ENCODE data around the gene SLC25A23. TPM values are rescaled to one million over a fixed set of nuclear protein-coding genes. Genes with fewer than 3 reads are reported as not detected.
A peak's percentile ranks its signal among the peaks of the same experiment; 100 is the strongest.

The SLC25A23 gene
- total RNA-seq, 3 donors from 2014 or later = 14.0 to 37.8 (median 18.4) TPM

GRCh38 chr19:6458695-6459261, 814 bp downstream of the SLC25A23 start:
- intact Hi-C loops (cut with DNase I; ENCODE audit: low total_unique reads) = no loop called here
- Histone ChIP-seq H3K36me3 (peaks cover 8% of the 10 kb centered on the region), H3K27me3 (no peaks in the 10 kb centered on the region), H3K4me3 (peak overlapping the region; percentile 59 to 96 (median 80)), H3K9me3 (peaks cover 7 to 9% of the 10 kb centered on the region in 2 donors), H3K27ac (peak overlapping the region; percentile 40 to 57), H3K4me1 (peaks cover 0 to 4% of the 10 kb centered on the region in 2 donors)
- TF ChIP-seq CTCF (IDR thresholded peaks at IDR 0.05) = no peak
- TF ChIP-seq POLR2A (IDR thresholded peaks at IDR 0.05) = no peak
- TF ChIP-seq POLR2AphosphoS5 (IDR thresholded peaks at IDR 0.05) = no peak
- no peak for DNase-seq (ENCODE audit: low spot score in 2 of 2)

- H3K27me3 ChIP-seq = no peaks in the 10 kb centered on the region
- no peak overlapping the region for H3K27ac ChIP-seq
- no peak for DNase-seq (ENCODE audit: low spot score in 2 of 2)
- H3K4me3 ChIP-seq = peak overlapping the region in 1 of 3 donors; percentile 96
- intact Hi-C loops (cut with DNase I; ENCODE audit: low total_unique reads) = no loop called here
- peaks cover 10 to 12% of the 10 kb centered on the region in 2 donors for H3K9me3 ChIP-seq
- peaks cover 12% of the 10 kb centered on the region for H3K36me3 ChIP-seq
- peaks cover 0 to 4% of the 10 kb centered on the region in 2 donors for H3K4me1 ChIP-seq
- TF ChIP-seq CTCF (IDR thresholded peaks at IDR 0.05) (no peak), POLR2A (IDR thresholded peaks at IDR 0.05) (no peak), POLR2AphosphoS5 (IDR thresholded peaks at IDR 0.05) (no peak)
Measured at GRCh38 chr19:6457958-6458694, 1.5 kb downstream of the SLC25A23 start.

- Histone ChIP-seq H3K4me3 (no peak overlapping the region), H3K27me3 (no peaks in the 10 kb centered on the region), H3K36me3 (peaks cover 12% of the 10 kb centered on the region), H3K4me1 (peaks cover 0 to 4% of the 10 kb centered on the region in 2 donors), H3K27ac (no peak overlapping the region), H3K9me3 (peaks cover 10 to 12% of the 10 kb centered on the region in 2 donors)
- TF ChIP-seq POLR2AphosphoS5 (IDR thresholded peaks at IDR 0.05) (no peak), CTCF (IDR thresholded peaks at IDR 0.05) (no peak), POLR2A (IDR thresholded peaks at IDR 0.05) (no peak)
- DNase-seq (ENCODE audit: low spot score in 2 of 2) = no peak
- intact Hi-C loops (cut with DNase I; ENCODE audit: low total_unique reads) = loop anchor here (1.0 kb wide), 1 partner anchor 32 kb away; the partner anchor contains the start of gene KHSRP
Measured at GRCh38 chr19:6455924-6456323, 3.7 kb downstream of the SLC25A23 start.

- H3K36me3 ChIP-seq = peaks cover 12% of the 10 kb centered on the region
- intact Hi-C loops (cut with DNase I; ENCODE audit: low total_unique reads) = no loop called here
- no peak overlapping the region for H3K4me3 ChIP-seq
- peaks cover 10 to 12% of the 10 kb centered on the region in 2 donors for H3K9me3 ChIP-seq
- peaks cover 0 to 4% of the 10 kb centered on the region in 2 donors for H3K4me1 ChIP-seq
- no peak overlapping the region for H3K27ac ChIP-seq
- DNase-seq (ENCODE audit: low spot score in 2 of 2) = no peak
- TF ChIP-seq CTCF (IDR thresholded peaks at IDR 0.05) (no peak), POLR2A (IDR thresholded peaks at IDR 0.05) (no peak), POLR2AphosphoS5 (IDR thresholded peaks at IDR 0.05) (no peak)
- H3K27me3 ChIP-seq = no peaks in the 10 kb centered on the region
Measured at GRCh38 chr19:6453951-6454565, 5.5 kb downstream of the SLC25A23 start.

- H3K4me3 ChIP-seq = no peak overlapping the region
- no peak for TF ChIP-seq CTCF (IDR thresholded peaks at IDR 0.05)
- TF ChIP-seq POLR2AphosphoS5 (IDR thresholded peaks at IDR 0.05) = no peak
- no peak for TF ChIP-seq POLR2A (IDR thresholded peaks at IDR 0.05)
- H3K27me3 ChIP-seq = no peaks in the 10 kb centered on the region
- no peaks in the 10 kb centered on the region for H3K4me1 ChIP-seq
- no peak for DNase-seq (ENCODE audit: low spot score in 2 of 2)
- no peak overlapping the region for H3K27ac ChIP-seq
- H3K9me3 ChIP-seq = peaks cover 10 to 12% of the 10 kb centered on the region in 2 donors
- intact Hi-C loops (cut with DNase I; ENCODE audit: low total_unique reads) = no loop called here
- peaks cover 12% of the 10 kb centered on the region for H3K36me3 ChIP-seq
Measured at GRCh38 chr19:6452899-6453298, 6.7 kb downstream of the SLC25A23 start.
